ENCODE data around the gene C17orf50.

C17orf50 gene

GRCh38 chr17:35808240-35808961 lies 47.7 kb downstream of the C17orf50 start:
- DNase-seq (ENCODE audit: insufficient read length) = no peak
- FAIRE-seq = no peak
- TF ChIP-seq POLR2A (IDR thresholded peaks at IDR 0.05; ENCODE audit: low read depth, low read length) = no peak
- no peak for TF ChIP-seq POLR2AphosphoS5 (IDR thresholded peaks at IDR 0.05; ENCODE audit: low read depth, low read length)
- no peak for TF ChIP-seq TAF1 (IDR thresholded peaks at IDR 0.05; ENCODE audit: borderline replicate concordance, low read depth, low read length)

GRCh38 chr17:35808962-35809854 lies 48.5 kb downstream of the C17orf50 start, which contains the start of gene TAF15:
Gene TAF15 (plus strand): TSS chr17:35809484. CDS start chr17:35809570, 86 bp downstream.
- FAIRE-seq (no peak), DNase-seq (ENCODE audit: insufficient read length) (peak; percentile 86)
- TF ChIP-seq POLR2AphosphoS5 (IDR thresholded peaks at IDR 0.05; ENCODE audit: low read depth, low read length) (peak; percentile 94), POLR2A (IDR thresholded peaks at IDR 0.05; ENCODE audit: low read depth, low read length) (peak; percentile 97), TAF1 (IDR thresholded peaks at IDR 0.05; ENCODE audit: borderline replicate concordance, low read depth, low read length) (peak; percentile 95)

- FAIRE-seq (no peak), DNase-seq (ENCODE audit: insufficient read length) (no peak)
- TF ChIP-seq TAF1 (IDR thresholded peaks at IDR 0.05; ENCODE audit: borderline replicate concordance, low read depth, low read length) = no peak
- TF ChIP-seq POLR2A (IDR thresholded peaks at IDR 0.05; ENCODE audit: low read depth, low read length) = no peak
- no peak for TF ChIP-seq POLR2AphosphoS5 (IDR thresholded peaks at IDR 0.05; ENCODE audit: low read depth, low read length)
Observed at GRCh38 chr17:35809855-35810461, 49.3 kb downstream of the C17orf50 start.

DNA sequence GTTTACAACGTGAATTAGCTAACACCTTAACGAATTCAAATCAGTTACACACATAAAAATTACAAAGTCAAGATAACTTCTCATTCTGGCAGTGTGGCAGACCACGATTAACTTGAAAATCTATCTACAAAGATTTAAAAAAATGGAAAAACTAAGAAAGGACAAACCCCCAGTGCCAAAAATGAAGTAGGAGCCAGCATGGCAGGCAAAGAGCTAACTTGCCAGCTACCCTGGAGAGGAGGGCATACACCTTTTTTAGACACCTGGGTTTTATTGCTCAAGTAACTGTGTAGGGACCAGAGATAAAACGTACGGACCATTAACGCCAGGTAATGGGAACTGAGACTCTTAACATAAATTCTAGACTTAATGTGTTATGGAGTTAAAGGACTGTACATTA lies 51.1 kb downstream of the C17orf50 start:
- FAIRE-seq (no peak), DNase-seq (ENCODE audit: insufficient read length) (no peak)
- TF ChIP-seq POLR2A (IDR thresholded peaks at IDR 0.05; ENCODE audit: low read depth, low read length) = no peak; the same call in 1 of the 2 replicates
- TF ChIP-seq POLR2AphosphoS5 (IDR thresholded peaks at IDR 0.05; ENCODE audit: low read depth, low read length) = 0 out of 2 replicates have a peak, but pooled peaks have one; percentile 22
- TF ChIP-seq TAF1 (IDR thresholded peaks at IDR 0.05; ENCODE audit: borderline replicate concordance, low read depth, low read length) = no peak

DNA sequence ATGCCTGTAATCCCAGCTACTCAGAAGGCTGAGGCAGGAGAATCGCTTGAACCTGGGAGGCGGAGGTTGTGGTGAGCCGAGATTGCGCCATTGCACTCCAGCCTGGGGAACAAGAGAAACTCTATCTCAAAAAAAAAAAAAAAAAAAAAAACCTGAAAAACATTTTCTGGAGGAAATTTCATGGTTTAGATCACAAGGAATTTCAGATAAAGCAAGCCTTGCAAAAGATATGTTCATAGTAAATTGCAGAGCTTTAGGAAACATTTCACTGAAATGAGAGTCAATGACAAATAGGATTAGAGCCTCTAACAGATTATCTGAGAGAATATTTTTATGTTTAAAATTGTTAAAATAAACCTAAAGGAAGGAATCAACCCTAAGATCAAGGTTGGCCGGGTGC lies 51.8 kb downstream of the C17orf50 start:
- FAIRE-seq = no peak
- TF ChIP-seq POLR2A (IDR thresholded peaks at IDR 0.05; ENCODE audit: low read depth, low read length) = no peak
- TF ChIP-seq TAF1 (IDR thresholded peaks at IDR 0.05; ENCODE audit: borderline replicate concordance, low read depth, low read length) = no peak
- no peak for TF ChIP-seq POLR2AphosphoS5 (IDR thresholded peaks at IDR 0.05; ENCODE audit: low read depth, low read length)
- DNase-seq (ENCODE audit: insufficient read length) = no peak
